ENCODE measurements around the gene MAPKAPK2. TPM values are rescaled to one million over a fixed set of nuclear protein-coding genes. Genes with fewer than 3 reads are reported as not detected.
A peak's percentile ranks its signal among the peaks of the same experiment; 100 is the strongest.

Gene MAPKAPK2
- total and polyA plus RNA-seq, 7 donors, result 32.1 to 61.4 (median 39.3) TPM

GRCh38 chr1:206658264-206658980, 26.3 kb upstream of the MAPKAPK2 start:
- Histone ChIP-seq H3K9me3 (no peaks in the 10 kb centered on the region), H3K27me3 (peaks cover 0 to 5% (median 0%) of the 10 kb centered on the region in 3 donors), H3K27ac (no peak overlapping the region), H3K4me1 (peaks cover 0 to 6% (median 3%) of the 10 kb centered on the region in 4 donors), H3K4me3 (no peak overlapping the region), H3K36me3 (no peaks in the 10 kb centered on the region)
- no peak for DNase-seq
- intact Hi-C loops (cut with DNase I), result no loop called here
- TF ChIP-seq POLR2A (IDR thresholded peaks at IDR 0.05), result no peak
- TF ChIP-seq CTCF (IDR thresholded peaks at IDR 0.05), result peak in 3 of 4 experiments; percentile 31 to 61 (median 32)
- no peak for TF ChIP-seq EP300 (IDR thresholded peaks at IDR 0.05)
- WGBS, 2 donors, result 38 to 75% methylated on average over 22 of the region's 22 CpGs

- TF ChIP-seq CTCF (IDR thresholded peaks at IDR 0.05), result no peak
- TF ChIP-seq POLR2AphosphoS5 (IDR thresholded peaks at IDR 0.05), result no peak
- no peak for TF ChIP-seq EP300 (IDR thresholded peaks at IDR 0.05)
- no peak for TF ChIP-seq POLR2A (IDR thresholded peaks at IDR 0.05)
- no peak overlapping the region for H3K4me3 ChIP-seq
- H3K27me3 ChIP-seq, result peaks cover 0 to 5% (median 0%) of the 10 kb centered on the region in 3 donors
- H3K27ac ChIP-seq, result peak overlapping the region in 1 of 4 donors; percentile 4
- no peak for DNase-seq
- peaks cover 0 to 12% (median 8%) of the 10 kb centered on the region in 4 donors for H3K4me1 ChIP-seq
- intact Hi-C loops (cut with DNase I), result no loop called here
- H3K9me3 ChIP-seq, result no peaks in the 10 kb centered on the region
- H3K36me3 ChIP-seq, result no peaks in the 10 kb centered on the region
- 38 to 51% methylated on average over 7 of the region's 7 CpGs for WGBS, 2 donors
Measured at GRCh38 chr1:206658981-206659273, 25.8 kb upstream of the MAPKAPK2 start.

GRCh38 chr1:206660136-206660535, 24.6 kb upstream of the MAPKAPK2 start:
- 92 to 96% methylated on average over 4 of the region's 4 CpGs for WGBS, 2 donors
- TF ChIP-seq CTCF (IDR thresholded peaks at IDR 0.05) (no peak), POLR2AphosphoS5 (IDR thresholded peaks at IDR 0.05) (no peak), EP300 (IDR thresholded peaks at IDR 0.05) (no peak), POLR2A (IDR thresholded peaks at IDR 0.05) (no peak)
- intact Hi-C loops (cut with DNase I), result no loop called here
- Histone ChIP-seq H3K4me1 (peaks cover 0 to 19% (median 14%) of the 10 kb centered on the region in 4 donors), H3K27ac (no peak overlapping the region), H3K27me3 (peaks cover 0 to 5% (median 0%) of the 10 kb centered on the region in 3 donors), H3K36me3 (no peaks in the 10 kb centered on the region), H3K9me3 (no peaks in the 10 kb centered on the region), H3K4me3 (no peak overlapping the region)
- DNase-seq, result no peak

- TF ChIP-seq EP300 (IDR thresholded peaks at IDR 0.05) (no peak), CTCF (IDR thresholded peaks at IDR 0.05) (no peak), POLR2AphosphoS5 (IDR thresholded peaks at IDR 0.05) (no peak), POLR2A (IDR thresholded peaks at IDR 0.05) (no peak)
- 90 to 94% methylated on average over 11 of the region's 11 CpGs for WGBS, 2 donors
- Histone ChIP-seq H3K27me3 (peaks cover 0 to 5% (median 0%) of the 10 kb centered on the region in 3 donors), H3K4me3 (no peak overlapping the region), H3K9me3 (no peaks in the 10 kb centered on the region), H3K4me1 (peaks cover 0 to 17% (median 13%) of the 10 kb centered on the region in 4 donors), H3K27ac (no peak overlapping the region), H3K36me3 (no peaks in the 10 kb centered on the region)
- intact Hi-C loops (cut with DNase I), result no loop called here
- no peak for DNase-seq
Measured at GRCh38 chr1:206661161-206661820, 23.4 kb upstream of the MAPKAPK2 start.

Data from sigmoid colon (tissue), 7 donors.